RKO (cell line): ENCODE measurements around the gene PKMYT1.

ENCODE experiments used
- DNase-seq: peaks from one replicate; pipeline ENCODE4 v3.0.0-alpha.2; 2016; ENCODE audit warnings: low spot score

Gene PKMYT1

GRCh38 chr16:2980227-2981176 lies at the start of gene PKMYT1:
TSS of gene PKMYT1 (minus strand) at chr16:2980446. CDS start at chr16:2979657, 789 bp downstream.
- peak; percentile 91 for DNase-seq

GRCh38 chr16:3029491-3030221 lies 49.4 kb upstream of the PKMYT1 start:
- no peak for DNase-seq

GRCh38 chr16:3028716-3029319 lies 48.6 kb upstream of the PKMYT1 start:
- no peak for DNase-seq

GRCh38 chr16:3027983-3028715 lies 47.9 kb upstream of the PKMYT1 start:
- DNase-seq, result peak; percentile 57

- no peak for DNase-seq
These were observed 47.2 kb upstream of the PKMYT1 start for GRCh38 chr16:3027489-3027795.

GRCh38 chr16:3026609-3027488 lies 46.6 kb upstream of the PKMYT1 start:
- no peak for DNase-seq

GRCh38 chr16:3026003-3026378 lies 45.7 kb upstream of the PKMYT1 start:
- no peak for DNase-seq

- DNase-seq, result no peak
These were observed 45.1 kb upstream of the PKMYT1 start for GRCh38 chr16:3025032-3026002.

- peak; percentile 99 for DNase-seq
These were observed 43.6 kb upstream of the PKMYT1 start, which contains the start of the genes HCFC1R1 and THOC6 for GRCh38 chr16:3023669-3024478. TSS of gene HCFC1R1 (minus strand) at chr16:3023942. CDS start at chr16:3023941, 1 bp downstream. TSS of gene THOC6 (plus strand) at chr16:3024035. CDS start at chr16:3024327, 292 bp downstream.

- peak; percentile 92 for DNase-seq
These were observed 43.1 kb upstream of the PKMYT1 start for GRCh38 chr16:3023415-3023668.

- DNase-seq, result no peak
These were observed 42.6 kb upstream of the PKMYT1 start for GRCh38 chr16:3022684-3023414.

GRCh38 chr16:3022208-3022683 lies 42.0 kb upstream of the PKMYT1 start:
- peak; percentile 95 for DNase-seq

GRCh38 chr16:3021449-3022207 lies 41.4 kb upstream of the PKMYT1 start:
- peak; percentile 98 for DNase-seq

GRCh38 chr16:3020604-3021448 lies 40.6 kb upstream of the PKMYT1 start:
- peak; percentile 97 for DNase-seq

GRCh38 chr16:3020247-3020603 lies 40.0 kb upstream of the PKMYT1 start, which contains the start of gene TNFRSF12A:
TSS of gene TNFRSF12A (plus strand) at chr16:3020368. CDS start at chr16:3020398, 30 bp downstream.
- DNase-seq, result peak; percentile 90

- DNase-seq, result no peak
These were observed 39.5 kb upstream of the PKMYT1 start for GRCh38 chr16:3019594-3020246.
